ENCODE measurements around the gene SPRY1. TPM values are rescaled to one million over a fixed set of nuclear protein-coding genes. Genes with fewer than 3 reads are reported as not detected.

Gene SPRY1
- total and polyA plus RNA-seq, 9 of the 15 experiments (the other 6 are each of a cell fraction or from before 2014, with no cell fraction given), result 0.18 to 1.9 (median 0.45) TPM; not detected in 1

- TF ChIP-seq THRB (CRISPR knock-in tag; conservative IDR thresholded peaks at IDR 0.05) (peak; percentile 99), RBM39 (optimal IDR thresholded peaks at IDR 0.05; ENCODE audit: low read depth, low read length) (peak; percentile 62), ILF3 (IDR thresholded peaks at IDR 0.05; ENCODE audit: borderline replicate concordance) (peak; percentile 96), ETS1 (conservative IDR thresholded peaks at IDR 0.05; ENCODE audit: control insufficient read depth, low read depth, low read length) (no peak), REST (IDR thresholded peaks at IDR 0.05; ENCODE audit: borderline replicate concordance) (peak; percentile 54; the same call in 1 of the 2 replicates), REST (CRISPR knock-in tag; IDR thresholded peaks at IDR 0.05; ENCODE audit: low read depth) (peak; percentile 87), NELFE (IDR thresholded peaks at IDR 0.05; ENCODE audit: insufficient read depth, insufficient read length) (no peak), MNT (conservative IDR thresholded peaks at IDR 0.05) (peak; percentile 39 to 64; a peak in 2 of 4 replicates), MTA2 (IDR thresholded peaks at IDR 0.05; ENCODE audit: low read depth) (peak; percentile 99), TARDBP (IDR thresholded peaks at IDR 0.05) (peak; percentile 95; the same call in 1 of the 2 replicates), FOXK2 (conservative IDR thresholded peaks at IDR 0.05 in 1 of 2, IDR thresholded peaks at IDR 0.05 in 1 of 2; ENCODE audit: low read depth in 2 of 2) (peak; percentile 44 to 67), ATF7 (IDR thresholded peaks at IDR 0.05) (peak; percentile 94), GTF2E2 (tag; IDR thresholded peaks at IDR 0.05) (peak; percentile 95), FOXM1 (IDR thresholded peaks at IDR 0.05; ENCODE audit: low read depth) (peak; percentile 97), FOXM1 (CRISPR knock-in tag; IDR thresholded peaks at IDR 0.05; ENCODE audit: low read depth) (no peak), NR2F6 (CRISPR knock-in tag; IDR thresholded peaks at IDR 0.05) (peak; percentile 98)
Observed at GRCh38 chr4:123349421-123350190, 47.0 kb upstream of the SPRY1 start (continued).

Data from K562 (cell line).